Suprapubic skin (tissue), 3 donors: ENCODE measurements around the gene CREG2.

Source experiments
- CTCF ChIP-seq, 2 donors: fragments of 200-600 bp in 1 of 2; fragments of 450-650 bp in 1 of 2; sonication (generic) in 1 of 2; IDR thresholded peaks; one replicate each; pipeline ENCODE4 v1.5.1; 2016 to 2019; ENCODE audit warnings: antibody characterized with exemption in 2 of 2, mild to moderate bottlenecking in 1 of 2, moderate library complexity in 1 of 2
- EP300 ChIP-seq: sonication (generic); formaldehyde crosslinking; IDR thresholded peaks from one replicate; pipeline ENCODE4 v1.6.1; 2017; ENCODE audit warnings: antibody characterized with exemption

DNA sequence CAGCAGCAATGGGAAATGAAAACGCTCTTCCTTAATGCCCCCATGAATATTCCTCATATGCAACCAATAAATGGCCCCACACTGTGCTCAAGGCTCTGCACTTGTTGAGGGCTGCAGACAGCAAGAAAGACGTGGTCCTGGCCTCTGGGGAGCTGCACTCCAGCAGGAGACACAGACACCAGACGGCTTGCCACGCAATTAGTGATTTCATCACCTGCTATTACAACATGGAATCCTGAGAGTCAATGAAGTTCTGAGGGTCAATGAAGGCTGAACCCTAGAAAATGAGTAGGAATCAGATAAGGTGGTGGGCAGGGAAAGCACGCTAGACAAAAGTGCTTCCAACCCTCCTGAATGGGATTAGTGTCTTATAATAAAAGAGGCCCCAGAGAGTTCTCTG is 18.9 kb downstream of the CREG2 start:
- TF ChIP-seq EP300 (no peak), CTCF (IDR thresholded peaks at IDR 0.05) (no peak)
